GM18508 (cell line): Measurements from ENCODE around the gene PWP1.
A peak's percentile ranks its signal among the peaks of the same experiment; 100 is the strongest.

Experiments used
- ATAC-seq: cut with Tn5 transposase; IDR thresholded peaks from one replicate; pipeline ENCODE4 v1.9.1; 2021; ENCODE audit warnings: moderate number of reproducible peaks; ENCODE audit not compliant: insufficient read depth, unreplicated experiment

PWP1 gene

GRCh38 chr12:107732365-107732764 is 46.8 kb downstream of the PWP1 start:
- no peak for ATAC-seq

GRCh38 chr12:107734139-107734538 is 48.5 kb downstream of the PWP1 start:
- ATAC-seq: no peak

- ATAC-seq: no peak
These were observed 50.2 kb downstream of the PWP1 start for GRCh38 chr12:107735763-107736162.

GRCh38 chr12:107736914-107737313 is 51.3 kb downstream of the PWP1 start:
- peak; percentile 73 for ATAC-seq

GRCh38 chr12:107748472-107748871 is 62.9 kb downstream of the PWP1 start:
- no peak for ATAC-seq

GRCh38 chr12:107749083-107749482 is 63.5 kb downstream of the PWP1 start:
- ATAC-seq: no peak

- ATAC-seq: no peak
These were observed 73.8 kb downstream of the PWP1 start for GRCh38 chr12:107759410-107759809.

- ATAC-seq: no peak
These were observed 74.7 kb downstream of the PWP1 start for GRCh38 chr12:107760207-107760808.

GRCh38 chr12:107760809-107761501 is 75.4 kb downstream of the PWP1 start, which contains the start of gene PRDM4:
PRDM4 (minus strand) TSS chr12:107761137; CDS start chr12:107760515, 622 bp downstream.
- ATAC-seq: peak; percentile 71

- no peak for ATAC-seq
These were observed 75.9 kb downstream of the PWP1 start for GRCh38 chr12:107761502-107761904.
